HEK293T (cell line): ENCODE results near the gene PNPLA8.

Experiments used
- ARNT ChIP-seq: fragments of 450-650 bp; IDR thresholded peaks from 2 replicates; pipeline ENCODE4 v1.6.1; 2017; ENCODE audit warnings: mild to moderate bottlenecking
- BHLHE40 ChIP-seq: fragments of 450-650 bp; IDR thresholded peaks from 2 replicates; pipeline ENCODE4 v1.6.1; 2016; ENCODE audit warnings: mild to moderate bottlenecking, moderate library complexity, borderline replicate concordance
- ELF4 ChIP-seq: fragments of 450-650 bp; IDR thresholded peaks from 2 replicates; pipeline ENCODE4 v1.6.1; 2017; ENCODE audit warnings: antibody characterized with exemption
- FOXA1 ChIP-seq: fragments of 450-650 bp; IDR thresholded peaks from 2 replicates; pipeline ENCODE4 v1.6.1; 2016; ENCODE audit warnings: mild to moderate bottlenecking
- FOXM1 ChIP-seq: fragments of 450-650 bp; IDR thresholded peaks from 2 replicates; pipeline ENCODE4 v1.6.1; 2017; ENCODE audit warnings: mild to moderate bottlenecking, borderline replicate concordance
- HDGF ChIP-seq: fragments of 450-650 bp; IDR thresholded peaks from 2 replicates; pipeline ENCODE4 v1.6.1; 2017; ENCODE audit warnings: antibody characterized with exemption, borderline replicate concordance
- LEF1 ChIP-seq: fragments of 450-650 bp; IDR thresholded peaks from 2 replicates; pipeline ENCODE4 v1.6.1; 2017; ENCODE audit warnings: mild to moderate bottlenecking, borderline replicate concordance
- NFRKB ChIP-seq: fragments of 450-650 bp; IDR thresholded peaks from 2 replicates; pipeline ENCODE4 v1.6.1; 2016; ENCODE audit warnings: mild to moderate bottlenecking, moderate library complexity
- PKNOX1 ChIP-seq: fragments of 450-650 bp; IDR thresholded peaks from 2 replicates; pipeline ENCODE4 v1.6.1; 2016
- SP1 ChIP-seq: fragments of 450-650 bp; IDR thresholded peaks from 2 replicates; pipeline ENCODE4 v1.6.1; 2017
- SUZ12 ChIP-seq: fragments of 450-650 bp; IDR thresholded peaks from 2 replicates; pipeline ENCODE4 v1.6.1; 2016; ENCODE audit warnings: mild to moderate bottlenecking
- TARDBP ChIP-seq: fragments of 450-650 bp; IDR thresholded peaks from 2 replicates; pipeline ENCODE4 v1.6.1; 2016
- ZNF384 ChIP-seq: fragments of 450-650 bp; IDR thresholded peaks from 2 replicates; pipeline ENCODE4 v1.6.1; 2016

- TF ChIP-seq NFRKB (no peak), ARNT (no peak), BHLHE40 (no peak), SUZ12 (no peak), PKNOX1 (no peak), LEF1 (no peak), HDGF (no peak), FOXM1 (no peak), ZNF384 (no peak), FOXA1 (no peak), SP1 (no peak), TARDBP (no peak), ELF4 (no peak)
Measured at GRCh38 chr7:108424013-108424412, 101.9 kb downstream of the PNPLA8 start.
